ENCODE data around the gene DNAJC27.

GRCh38 chr2:25014631-25015030, 42.9 kb upstream of the DNAJC27 start:
- TF ChIP-seq POLR2A (IDR thresholded peaks at IDR 0.05) (no peak), CTCF (IDR thresholded peaks at IDR 0.05) (no peak), POLR2AphosphoS5 (IDR thresholded peaks at IDR 0.05) (no peak)
